Kidney epithelial cell (primary cell): ENCODE measurements around the gene PRMT1. TPM values are rescaled to one million over a fixed set of nuclear protein-coding genes. Genes with fewer than 3 reads are reported as not detected.

ENCODE experiments used
- DNase-seq: peaks from one replicate; pipeline ENCODE4 v3.0.0-alpha.2; 2010; ENCODE audit warnings: low read depth
- H3K27me3 ChIP-seq: 2 replicates; pipeline ENCODE4 v1.6.0; 2011; ENCODE audit warnings: low read length; ENCODE audit not compliant: control insufficient read depth, insufficient read depth
- H3K36me3 ChIP-seq: 2 replicates; pipeline ENCODE4 v1.5.1; 2011; ENCODE audit warnings: low read length; ENCODE audit not compliant: control insufficient read depth, insufficient read depth
- H3K4me3 ChIP-seq: 2 replicates; pipeline ENCODE4 v1.5.1; 2011; ENCODE audit warnings: low read depth, mild to moderate bottlenecking, control low read depth, low read length
- total RNA-seq: library from RNA; depleted of rRNA; stranded (reverse); fragments of >200 nt; gene quantifications from 2 replicates; pipeline ENCODE4 v1.2.3, GENCODE V29; 2015
- TF ChIP-seq, protein P1 (sequence below): IDR thresholded peaks from 2 replicates; pipeline ENCODE4 v1.5.1; 2011; ENCODE audit warnings: mild to moderate bottlenecking, moderate library complexity, low read length, control low read depth, inconsistent platforms; ENCODE audit not compliant: insufficient read depth, poor library complexity, severe bottlenecking

Gene PRMT1
- total RNA-seq, 1 donor from 2014 or later, result 284 TPM

DNA sequence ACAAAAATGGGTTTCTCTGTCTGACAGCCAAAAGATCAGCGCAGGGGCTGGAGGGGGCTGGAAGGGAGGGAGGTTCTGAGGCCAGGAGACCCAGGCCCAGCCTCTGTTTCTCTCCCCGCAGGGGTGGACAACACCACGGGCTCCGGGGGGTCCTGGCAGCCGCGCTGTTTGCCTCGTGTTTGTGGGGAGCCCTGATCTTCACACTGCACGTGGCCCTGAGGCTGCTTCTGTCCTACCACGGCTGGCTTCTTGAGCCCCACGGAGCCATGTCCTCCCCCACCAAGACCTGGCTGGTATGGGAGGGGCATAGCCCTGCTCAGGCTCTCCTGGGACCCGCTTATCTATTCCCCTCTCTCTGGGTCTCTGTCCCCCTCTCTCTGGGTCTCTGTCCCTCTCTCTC lies 23.5 kb downstream of the PRMT1 start:
- no peak for DNase-seq
- no peaks in the 10 kb centered on the region for H3K36me3 ChIP-seq
- no peak overlapping the region for H3K4me3 ChIP-seq
- TF ChIP-seq, protein P1, sequence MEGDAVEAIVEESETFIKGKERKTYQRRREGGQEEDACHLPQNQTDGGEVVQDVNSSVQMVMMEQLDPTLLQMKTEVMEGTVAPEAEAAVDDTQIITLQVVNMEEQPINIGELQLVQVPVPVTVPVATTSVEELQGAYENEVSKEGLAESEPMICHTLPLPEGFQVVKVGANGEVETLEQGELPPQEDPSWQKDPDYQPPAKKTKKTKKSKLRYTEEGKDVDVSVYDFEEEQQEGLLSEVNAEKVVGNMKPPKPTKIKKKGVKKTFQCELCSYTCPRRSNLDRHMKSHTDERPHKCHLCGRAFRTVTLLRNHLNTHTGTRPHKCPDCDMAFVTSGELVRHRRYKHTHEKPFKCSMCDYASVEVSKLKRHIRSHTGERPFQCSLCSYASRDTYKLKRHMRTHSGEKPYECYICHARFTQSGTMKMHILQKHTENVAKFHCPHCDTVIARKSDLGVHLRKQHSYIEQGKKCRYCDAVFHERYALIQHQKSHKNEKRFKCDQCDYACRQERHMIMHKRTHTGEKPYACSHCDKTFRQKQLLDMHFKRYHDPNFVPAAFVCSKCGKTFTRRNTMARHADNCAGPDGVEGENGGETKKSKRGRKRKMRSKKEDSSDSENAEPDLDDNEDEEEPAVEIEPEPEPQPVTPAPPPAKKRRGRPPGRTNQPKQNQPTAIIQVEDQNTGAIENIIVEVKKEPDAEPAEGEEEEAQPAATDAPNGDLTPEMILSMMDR, result no peak
- H3K27me3 ChIP-seq, result peaks cover 10% of the 10 kb centered on the region

DNA sequence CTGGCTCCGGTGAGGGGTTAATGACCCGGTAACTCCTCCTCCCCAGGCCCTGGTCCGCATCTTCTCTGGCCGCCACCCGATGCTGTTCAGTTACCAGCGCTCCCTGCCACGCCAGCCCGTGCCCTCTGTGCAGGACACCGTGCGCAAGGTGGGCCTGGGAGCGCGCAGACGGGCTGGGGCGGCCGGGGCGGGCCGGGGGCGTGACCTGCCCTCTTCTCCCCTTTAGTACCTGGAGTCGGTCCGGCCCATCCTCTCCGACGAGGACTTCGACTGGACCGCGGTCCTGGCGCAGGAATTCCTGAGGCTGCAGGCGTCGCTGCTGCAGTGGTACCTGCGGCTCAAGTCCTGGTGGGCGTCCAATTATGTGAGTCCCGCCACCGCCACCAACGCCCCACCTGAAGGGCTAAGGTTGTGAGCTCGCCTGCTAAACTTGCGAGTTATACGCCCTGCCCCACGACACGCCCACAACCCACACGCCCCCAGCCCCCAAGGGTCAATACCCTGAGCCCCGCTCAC lies 24.3 kb downstream of the PRMT1 start:
- H3K36me3 ChIP-seq, result no peaks in the 10 kb centered on the region
- no peak for DNase-seq
- TF ChIP-seq, protein P1, result no peak
- peaks cover 10% of the 10 kb centered on the region for H3K27me3 ChIP-seq
- H3K4me3 ChIP-seq, result no peak overlapping the region

DNA sequence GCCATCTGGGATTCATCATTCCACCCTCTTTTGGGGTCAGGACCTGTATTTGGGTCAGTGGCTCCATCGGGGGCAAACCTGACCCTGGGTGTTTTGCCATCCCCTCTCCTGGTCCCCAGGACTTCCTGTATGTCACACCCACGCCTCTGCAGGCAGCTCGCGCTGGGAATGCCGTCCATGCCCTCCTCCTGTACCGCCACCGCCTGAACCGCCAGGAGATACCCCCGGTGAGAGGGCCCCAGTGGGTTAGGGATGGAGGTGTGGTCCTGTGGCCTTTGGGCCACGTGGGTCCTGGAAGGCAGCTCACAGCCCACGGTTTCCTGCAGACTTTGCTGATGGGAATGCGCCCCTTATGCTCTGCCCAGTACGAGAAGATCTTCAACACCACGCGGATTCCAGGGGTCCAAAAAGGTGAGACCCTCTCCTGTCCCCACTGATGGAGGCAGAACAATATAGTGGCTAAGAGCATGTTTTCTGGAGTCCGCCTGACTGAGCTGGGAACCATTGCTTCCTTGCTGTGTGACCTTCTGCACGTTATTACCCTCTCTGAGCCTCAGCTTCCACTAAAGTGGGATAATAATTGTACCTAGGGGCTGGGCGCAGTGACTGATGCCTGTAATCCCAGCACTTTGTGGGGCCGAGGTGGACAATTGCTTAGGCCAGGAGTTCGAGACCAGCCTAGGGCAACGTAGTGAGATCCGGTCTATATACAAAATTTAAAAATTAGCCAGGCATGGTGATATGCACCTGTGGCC lies 28.0 kb downstream of the PRMT1 start:
- Histone ChIP-seq H3K36me3 (no peaks in the 10 kb centered on the region), H3K4me3 (no peak overlapping the region), H3K27me3 (peaks cover 10% of the 10 kb centered on the region)
- TF ChIP-seq, protein P1, result no peak
- DNase-seq, result no peak

DNA sequence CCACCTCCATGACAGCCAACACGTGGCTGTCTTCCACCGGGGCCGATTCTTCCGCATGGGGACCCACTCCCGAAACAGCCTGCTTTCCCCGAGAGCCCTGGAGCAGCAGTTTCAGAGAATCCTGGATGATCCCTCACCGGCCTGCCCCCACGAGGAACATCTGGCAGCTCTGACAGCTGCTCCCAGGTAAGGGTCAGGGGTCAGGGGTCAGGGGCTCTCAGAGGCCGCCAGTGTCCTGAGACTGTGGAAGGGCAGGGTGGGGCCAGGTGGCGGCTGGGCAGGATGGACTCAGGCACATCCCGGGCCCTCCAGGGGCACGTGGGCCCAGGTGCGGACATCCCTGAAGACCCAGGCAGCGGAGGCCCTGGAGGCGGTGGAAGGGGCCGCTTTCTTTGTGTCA lies 28.8 kb downstream of the PRMT1 start:
- Histone ChIP-seq H3K36me3 (no peaks in the 10 kb centered on the region), H3K4me3 (no peak overlapping the region), H3K27me3 (peaks cover 6% of the 10 kb centered on the region)
- TF ChIP-seq, protein P1, result no peak
- no peak for DNase-seq

DNA sequence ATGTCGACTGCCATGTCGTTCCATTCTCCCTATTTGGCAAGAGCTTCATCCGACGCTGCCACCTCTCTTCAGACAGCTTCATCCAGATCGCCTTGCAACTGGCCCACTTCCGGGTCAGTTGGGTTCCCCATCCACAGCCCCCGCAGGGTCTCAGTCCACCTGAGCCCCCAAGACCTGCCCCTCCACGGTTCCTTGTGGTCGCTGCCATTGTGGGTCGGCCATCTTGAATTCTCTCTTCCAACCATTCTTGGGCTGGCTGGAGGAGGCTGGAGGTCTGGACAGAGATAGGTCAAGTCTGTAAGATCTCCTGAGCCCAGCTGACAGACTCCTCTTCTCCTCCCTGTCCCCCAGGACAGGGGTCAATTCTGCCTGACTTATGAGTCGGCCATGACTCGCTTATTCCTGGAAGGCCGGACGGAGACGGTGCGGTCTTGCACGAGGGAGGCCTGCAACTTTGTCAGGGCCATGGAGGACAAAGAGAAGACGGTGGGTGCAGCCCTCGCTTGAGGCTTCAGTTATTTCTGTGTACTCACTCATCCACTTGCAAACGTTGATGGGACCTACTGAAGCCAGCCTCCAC lies 33.4 kb downstream of the PRMT1 start:
- peak; percentile 28 for DNase-seq
- Histone ChIP-seq H3K4me3 (no peak overlapping the region), H3K27me3 (no peaks in the 10 kb centered on the region), H3K36me3 (no peaks in the 10 kb centered on the region)
- TF ChIP-seq, protein P1, result no peak
